HEK293 (cell line): ENCODE measurements around the gene FADS3.
A peak's percentile ranks its signal among the peaks of the same experiment; 100 is the strongest.

Experiments used
- CTCF ChIA-PET: fragments of 350-600 bp; formaldehyde crosslinking; extraction: SDS; loops from one replicate; lab custom pipeline; 2021; ENCODE audit warnings: antibody characterized with exemption; lab: Yijun Ruan, JAX
- POLR2A ChIA-PET: fragments of 300-600 bp; formaldehyde crosslinking; extraction: SDS; loops from one replicate; lab custom pipeline; 2020; ENCODE audit warnings: antibody characterized with exemption, inconsistent platforms; lab: Yijun Ruan, JAX
- H3K27ac ChIP-seq: fragments of 200-500 bp; sonication (Bioruptor generic); 2 replicates; pipeline ENCODE4 v1.5.1; 2014; ENCODE audit warnings: low read depth, low read length, control low read depth, inconsistent platforms; ENCODE audit errors: extremely low read depth
- H3K36me3 ChIP-seq, 2 experiments: fragments of 200-500 bp in 1 of 2; sonication (Bioruptor generic) in 1 of 2; 1 replicate in 1 of 2; 2 replicates in 1 of 2; pipeline ENCODE4 v1.5.1; 2014 to 2017; ENCODE audit warnings: inconsistent platforms in 2 of 2, low read length in 2 of 2; ENCODE audit not compliant: control insufficient read depth in 2 of 2, insufficient read depth in 1 of 2
- H3K4me1 ChIP-seq: fragments of 200-500 bp; sonication (Bioruptor generic); 2 replicates; pipeline ENCODE4 v1.5.1; 2014; ENCODE audit warnings: mild to moderate bottlenecking, low read length, inconsistent platforms; ENCODE audit not compliant: control insufficient read depth, insufficient read depth
- H3K4me3 ChIP-seq: 2 replicates; pipeline ENCODE4 v1.5.1; 2011; ENCODE audit warnings: low read depth, mild to moderate bottlenecking, control low read depth, low read length, moderate library complexity
- H3K9me3 ChIP-seq: fragments of 200-500 bp; sonication (Bioruptor generic); 2 replicates; pipeline ENCODE4 v1.5.1; 2014; ENCODE audit warnings: low read depth, low read length, inconsistent platforms; ENCODE audit not compliant: control insufficient read depth, insufficient read depth
- GLIS1 ChIP-seq: fragments of 450-650 bp; formaldehyde crosslinking; IDR thresholded peaks from 2 replicates; pipeline ENCODE4 v1.5.1; 2016; ENCODE audit warnings: missing biosample characterization, missing genetic modification characterization
- GLIS2 ChIP-seq: fragments of 450-650 bp; formaldehyde crosslinking; IDR thresholded peaks from 2 replicates; pipeline ENCODE4 v1.5.1; 2016; ENCODE audit warnings: missing biosample characterization, missing genetic modification characterization
- KLF1 ChIP-seq: fragments of 450-650 bp; formaldehyde crosslinking; IDR thresholded peaks from 2 replicates; pipeline ENCODE4 v1.5.1; 2016; ENCODE audit warnings: missing biosample characterization, missing genetic modification characterization
- OSR2 ChIP-seq: fragments of 450-650 bp; formaldehyde crosslinking; IDR thresholded peaks from 2 replicates; pipeline ENCODE4 v1.5.1; 2016; ENCODE audit warnings: missing biosample characterization, missing genetic modification characterization
- SETDB1 ChIP-seq: IDR thresholded peaks from one replicate; pipeline ENCODE4 v1.6.1; 2017; ENCODE audit warnings: mild to moderate bottlenecking, low read length, moderate library complexity, mixed read lengths; ENCODE audit not compliant: insufficient read length
- SP2 ChIP-seq: fragments of 450-650 bp; formaldehyde crosslinking; IDR thresholded peaks from 2 replicates; pipeline ENCODE4 v1.5.1; 2016; ENCODE audit warnings: missing biosample characterization, missing genetic modification characterization
- ZBTB7A ChIP-seq: fragments of 450-650 bp; formaldehyde crosslinking; IDR thresholded peaks from 2 replicates; pipeline ENCODE4 v1.5.1; 2016; ENCODE audit warnings: low read depth, missing biosample characterization, missing genetic modification characterization
- ZNF10 ChIP-seq: fragments of 450-650 bp; formaldehyde crosslinking; IDR thresholded peaks from 2 replicates; pipeline ENCODE4 v1.5.1; 2017; ENCODE audit warnings: missing biosample characterization, missing genetic modification characterization
- ZNF121 ChIP-seq: fragments of 450-650 bp; formaldehyde crosslinking; IDR thresholded peaks from 2 replicates; pipeline ENCODE4 v1.5.1; 2016; ENCODE audit warnings: missing biosample characterization, missing genetic modification characterization
- ZNF132 ChIP-seq: fragments of 450-650 bp; formaldehyde crosslinking; IDR thresholded peaks from 2 replicates; pipeline ENCODE4 v1.5.1; 2017; ENCODE audit warnings: missing biosample characterization, missing genetic modification characterization, borderline replicate concordance
- ZNF138 ChIP-seq: fragments of 450-650 bp; formaldehyde crosslinking; IDR thresholded peaks from 2 replicates; pipeline ENCODE4 v1.5.1; 2016; ENCODE audit warnings: missing biosample characterization, missing genetic modification characterization, borderline replicate concordance
- ZNF148 ChIP-seq: fragments of 450-650 bp; formaldehyde crosslinking; IDR thresholded peaks from 2 replicates; pipeline ENCODE4 v1.5.0; 2017; ENCODE audit warnings: missing biosample characterization, missing genetic modification characterization, borderline replicate concordance
- ZNF174 ChIP-seq: fragments of 450-650 bp; formaldehyde crosslinking; IDR thresholded peaks from 2 replicates; pipeline ENCODE4 v1.5.0; 2017; ENCODE audit warnings: missing biosample characterization, mild to moderate bottlenecking, missing genetic modification characterization
- ZNF214 ChIP-seq: fragments of 450-650 bp; formaldehyde crosslinking; IDR thresholded peaks from 2 replicates; pipeline ENCODE4 v1.5.1; 2017; ENCODE audit warnings: missing biosample characterization, mild to moderate bottlenecking, missing genetic modification characterization, borderline replicate concordance
- ZNF266 ChIP-seq: fragments of 450-650 bp; formaldehyde crosslinking; IDR thresholded peaks from 2 replicates; pipeline ENCODE4 v1.5.1; 2016; ENCODE audit warnings: missing biosample characterization, missing genetic modification characterization, low read depth
- ZNF350 ChIP-seq: fragments of 450-650 bp; formaldehyde crosslinking; IDR thresholded peaks from 2 replicates; pipeline ENCODE4 v1.5.0; 2017; ENCODE audit warnings: missing biosample characterization, mild to moderate bottlenecking, missing genetic modification characterization
- ZNF449 ChIP-seq: fragments of 450-650 bp; formaldehyde crosslinking; IDR thresholded peaks from 2 replicates; pipeline ENCODE4 v1.5.1; 2017; ENCODE audit warnings: missing biosample characterization, mild to moderate bottlenecking, missing genetic modification characterization, moderate library complexity
- ZNF558 ChIP-seq: fragments of 450-650 bp; formaldehyde crosslinking; IDR thresholded peaks from 2 replicates; pipeline ENCODE4 v1.5.1; 2016; ENCODE audit warnings: missing biosample characterization, missing genetic modification characterization
- ZNF610 ChIP-seq: fragments of 450-650 bp; formaldehyde crosslinking; IDR thresholded peaks from 2 replicates; pipeline ENCODE4 v1.5.1; 2016; ENCODE audit warnings: missing biosample characterization, missing genetic modification characterization, borderline replicate concordance
- ZNF707 ChIP-seq: fragments of 450-650 bp; formaldehyde crosslinking; IDR thresholded peaks from 2 replicates; pipeline ENCODE4 v1.5.1; 2016; ENCODE audit warnings: missing biosample characterization, missing genetic modification characterization
- ZNF791 ChIP-seq: fragments of 450-650 bp; formaldehyde crosslinking; IDR thresholded peaks from 2 replicates; pipeline ENCODE4 v1.5.1; 2016; ENCODE audit warnings: missing biosample characterization, missing genetic modification characterization
- ZSCAN4 ChIP-seq: fragments of 450-650 bp; formaldehyde crosslinking; IDR thresholded peaks from 2 replicates; pipeline ENCODE4 v1.5.1; 2017; ENCODE audit warnings: missing biosample characterization, missing genetic modification characterization

FADS3 gene

GRCh38 chr11:61864814-61865775 is 26.2 kb downstream of the FADS3 start:
- ChIA-PET POLR2A (no interaction called here), CTCF (interaction anchor here (0.5 to 1.1 kb wide), 3 partner anchors 34 to 513 kb away, joined by 3 to 5 read pairs (median 3); no protein-coding TSS in a partner anchor)
- Histone ChIP-seq H3K36me3 (no peaks in the 10 kb centered on the region; a peak in 1 of 3 replicates), H3K4me3 (no peak overlapping the region), H3K4me1 (no peaks in the 10 kb centered on the region), H3K27ac (no peak overlapping the region), H3K9me3 (no peaks in the 10 kb centered on the region)
- TF ChIP-seq ZNF449 (tag by site-specific recombination) (0 out of 2 replicates have a peak, but pooled peaks have one; percentile 22), ZNF10 (0 out of 2 replicates have a peak, but pooled peaks have one; percentile 26), GLIS1 (tag by site-specific recombination) (no peak), KLF1 (no peak), ZSCAN4 (no peak)

- POLR2A ChIA-PET, result no interaction called here
- CTCF ChIA-PET, result no interaction called here
- TF ChIP-seq SETDB1, result no peak
- no peak for TF ChIP-seq ZNF707 (tag by site-specific recombination)
- no peak for TF ChIP-seq ZNF266 (tag by site-specific recombination)
- TF ChIP-seq ZBTB7A (tag by site-specific recombination), result no peak
- TF ChIP-seq ZNF148 (tag by site-specific recombination), result no peak
- TF ChIP-seq ZNF791 (tag by site-specific recombination), result no peak
- TF ChIP-seq ZNF121 (tag by site-specific recombination), result no peak
- no peak for TF ChIP-seq ZNF132 (tag by site-specific recombination)
- TF ChIP-seq ZSCAN4, result no peak
- TF ChIP-seq ZNF174 (tag by site-specific recombination), result no peak
- TF ChIP-seq OSR2, result no peak
- TF ChIP-seq ZNF138 (tag by site-specific recombination), result no peak
- no peak for TF ChIP-seq ZNF558
- no peak for TF ChIP-seq ZNF610
- TF ChIP-seq ZNF350 (tag by site-specific recombination), result no peak
- no peak for TF ChIP-seq ZNF214 (tag by site-specific recombination)
- TF ChIP-seq SP2 (tag by site-specific recombination), result no peak
- TF ChIP-seq GLIS2 (tag by site-specific recombination), result no peak
- no peak overlapping the region for H3K4me3 ChIP-seq
- no peak overlapping the region for H3K27ac ChIP-seq
- no peaks in the 10 kb centered on the region for H3K4me1 ChIP-seq
- no peaks in the 10 kb centered on the region for H3K9me3 ChIP-seq
- no peaks in the 10 kb centered on the region; a peak in 1 of 3 replicates for H3K36me3 ChIP-seq
Measured at GRCh38 chr11:61863548-61864081, 27.7 kb downstream of the FADS3 start.
